ENCODE data around the gene LRCH1.

GRCh38 chr13:46605825-46606554 is 53.0 kb downstream of the LRCH1 start:
- TF ChIP-seq CTCF (IDR thresholded peaks at IDR 0.05) (no peak), POLR2AphosphoS5 (IDR thresholded peaks at IDR 0.05) (no peak), POLR2A (IDR thresholded peaks at IDR 0.05) (no peak)
